Endothelial cell of umbilical vein (primary cell): ENCODE results near the gene SAMD14. TPM values are rescaled to one million over a fixed set of nuclear protein-coding genes. Genes with fewer than 3 reads are reported as not detected.

Experiments used
- BruUV-seq: library from RNA; stranded (reverse); fragments of 400-500 nt; replicated peaks from 2 replicates; lab custom pipeline; 2021; lab: Mats Ljungman, UMichigan
- CTCF ChIA-PET: fragments of 300-600, 350-600 bp; sonication (Branson Sonifier 250); formaldehyde crosslinking; loops from one replicate; lab custom pipeline; 2021; ENCODE audit warnings: antibody characterized with exemption, inconsistent platforms; lab: Charles Lee
- POLR2A ChIA-PET: fragments of 300-600, 350-600 bp; sonication (Branson Sonifier 250); formaldehyde crosslinking; loops from one replicate; lab custom pipeline; 2021; ENCODE audit warnings: antibody characterized with exemption, inconsistent platforms; lab: Charles Lee
- DNase-seq: peaks from one replicate; pipeline ENCODE4 v3.0.0-alpha.2; 2011; ENCODE audit warnings: low read depth, low spot score
- FAIRE-seq: peaks from 2 replicates; lab custom pipeline; 2011; peaks lifted over from hg19 to GRCh38; lab: Jason Lieb, UNC
- H2AFZ ChIP-seq: 2 replicates; pipeline ENCODE4 v1.6.0; 2012; ENCODE audit warnings: low read depth, low read length, control low read depth, inconsistent platforms
- H3K27ac ChIP-seq: 2 replicates; pipeline ENCODE4 v1.5.1; 2011; ENCODE audit warnings: low read depth, mild to moderate bottlenecking, control low read depth, low read length, moderate library complexity; ENCODE audit not compliant: insufficient read depth
- H3K27me3 ChIP-seq, 2 experiments: 2 replicates each; pipeline versions ENCODE4 v1.6.0 to v1.6.1; 2011; ENCODE audit warnings: low read length in 2 of 2, mixed read lengths in 1 of 2; ENCODE audit not compliant: control insufficient read depth in 2 of 2, insufficient read depth in 2 of 2
- H3K36me3 ChIP-seq, 2 experiments: 2 replicates in 1 of 2; 3 replicates in 1 of 2; pipeline ENCODE4 v1.5.1; 2011; ENCODE audit warnings: low read length in 2 of 2, mild to moderate bottlenecking in 1 of 2, moderate library complexity in 1 of 2; ENCODE audit not compliant: control insufficient read depth in 2 of 2, insufficient read depth in 2 of 2; ENCODE audit errors: extremely low read depth in 1 of 2
- H3K4me1 ChIP-seq: 3 replicates; pipeline ENCODE4 v1.5.1; 2011; ENCODE audit warnings: mild to moderate bottlenecking, low read length; ENCODE audit not compliant: control insufficient read depth, insufficient read depth; ENCODE audit errors: extremely low read depth
- H3K4me2 ChIP-seq: 2 replicates; pipeline ENCODE4 v1.6.1; 2011; ENCODE audit warnings: low read length, control low read depth, mixed read lengths; ENCODE audit not compliant: insufficient read depth
- H3K4me3 ChIP-seq, 3 experiments: fragments of 200-600 bp in 1 of 3; sonication (generic), shearing (Covaris generic) in 1 of 3; replicated peaks in 1 of 3; 2 replicates each; pipeline ENCODE4 v1.5.1; 2011 to 2016; ENCODE audit warnings: control low read depth in 3 of 3, low read length in 3 of 3, mild to moderate bottlenecking in 2 of 3, inconsistent platforms in 1 of 3, low read depth in 1 of 3, moderate library complexity in 1 of 3; ENCODE audit not compliant: insufficient read depth in 1 of 3
- H3K79me2 ChIP-seq: 2 replicates; pipeline ENCODE4 v1.6.0; 2012; ENCODE audit warnings: low read length, inconsistent platforms; ENCODE audit not compliant: control insufficient read depth, insufficient read depth
- H3K9ac ChIP-seq: replicated peaks from 2 replicates; pipeline ENCODE3; 2011; ENCODE audit warnings: low read length, control low read depth; ENCODE audit not compliant: insufficient read depth; ENCODE audit errors: extremely low read depth
- H3K9me1 ChIP-seq: replicated peaks from 3 replicates; pipeline ENCODE4 v1.6.0; 2011; ENCODE audit warnings: mild to moderate bottlenecking, low read length; ENCODE audit not compliant: control insufficient read depth, insufficient read depth; ENCODE audit errors: extremely low read depth
- H3K9me3 ChIP-seq: replicated peaks from 2 replicates; pipeline ENCODE4 v1.5.1; 2012; ENCODE audit warnings: low read length, inconsistent platforms; ENCODE audit not compliant: control insufficient read depth, insufficient read depth
- H4K20me1 ChIP-seq: replicated peaks from 2 replicates; pipeline ENCODE3; 2011; ENCODE audit warnings: mild to moderate bottlenecking, low read length; ENCODE audit not compliant: control insufficient read depth, insufficient read depth; ENCODE audit errors: extremely low read depth
- CTCF ChIP-seq, 2 donors: IDR thresholded peaks; 1 replicate in 1 of 2; 2 replicates in 1 of 2; pipeline ENCODE4 v1.5.1; 2011; ENCODE audit warnings: low read length in 2 of 2, mild to moderate bottlenecking in 2 of 2, moderate library complexity in 2 of 2, control low read depth in 1 of 2, inconsistent platforms in 1 of 2, low read depth in 1 of 2; ENCODE audit not compliant: insufficient read depth in 1 of 2; ENCODE audit errors: extremely low read depth in 1 of 2
- EZH2 ChIP-seq: IDR thresholded peaks from 2 replicates; pipeline ENCODE4 v1.6.1; 2012; ENCODE audit warnings: borderline replicate concordance, low read depth, mild to moderate bottlenecking, moderate library complexity, low read length, inconsistent platforms; ENCODE audit not compliant: severe bottlenecking
- FOS ChIP-seq: IDR thresholded peaks from 2 replicates; pipeline ENCODE4 v1.6.1; 2011; ENCODE audit warnings: mild to moderate bottlenecking, low read length, moderate library complexity, borderline replicate concordance; ENCODE audit not compliant: insufficient read depth
- GATA2 ChIP-seq: IDR thresholded peaks from 2 replicates; pipeline ENCODE4 v1.7.0; 2011; ENCODE audit warnings: low read depth, mild to moderate bottlenecking, moderate library complexity, mixed read lengths, low read length; ENCODE audit not compliant: insufficient read length, insufficient read depth
- JUN ChIP-seq: IDR thresholded peaks from 2 replicates; pipeline ENCODE4 v1.6.1; 2011; ENCODE audit warnings: borderline replicate concordance, low read depth; ENCODE audit not compliant: insufficient read length, insufficient read depth
- MAX ChIP-seq: IDR thresholded peaks from 2 replicates; pipeline ENCODE4 v1.6.1; 2011; ENCODE audit not compliant: insufficient read depth, insufficient read length
- MYC ChIP-seq: IDR thresholded peaks from one replicate; pipeline ENCODE4 v1.6.1; 2011; ENCODE audit warnings: mild to moderate bottlenecking, low read depth, low read length
- POLR2A ChIP-seq: IDR thresholded peaks from 2 replicates; pipeline ENCODE4 v1.6.1; 2012; ENCODE audit warnings: low read depth, mild to moderate bottlenecking, control low read depth, low read length
- POLR2AphosphoS5 ChIP-seq: IDR thresholded peaks from 2 replicates; pipeline ENCODE4 v1.6.1; 2012; ENCODE audit warnings: low read depth, mild to moderate bottlenecking, control low read depth, low read length, moderate library complexity; ENCODE audit not compliant: insufficient read depth
- dilution Hi-C: fragments of 300-500 bp; cut with MboI; formaldehyde crosslinking; loops from one replicate; pipeline ENCODE4 v1.15.0; 2019; ENCODE audit warnings: low sequenced_read_pairs; ENCODE audit not compliant: extremely low pct_ligation_motif_present
- intact Hi-C: fragments of 100-400 bp; cut with micrococcal nuclease; formaldehyde crosslinking; loops from one replicate; pipeline ENCODE4 v1.10.0; 2022
- polyA plus RNA-seq, 4 experiments: library from polyadenylated mRNA; depleted of rRNA in 3 of 4; stranded (reverse) in 3 of 4; unstranded in 1 of 4; fragments of >200 nt; gene quantifications; 2 replicates each; pipeline versions ENCODE4 v1.2.1 to v1.2.3, GENCODE V29; 2011 to 2012; ENCODE audit warnings: missing spikeins in 1 of 4
- total RNA-seq: library from RNA; stranded (reverse); gene quantifications from 2 replicates; pipeline ENCODE4 v1.2.3, GENCODE V29; 2021

Gene SAMD14
- total and polyA plus RNA-seq, 2 donors (not counting 3 experiments of a cell fraction or from before 2014, with no cell fraction given): 6.8 to 15.6 TPM

- no TSS peak for BruUV-seq
- Histone ChIP-seq H4K20me1 (no peaks in the 10 kb centered on the region), H3K4me2 (no peak overlapping the region), H3K79me2 (no peaks in the 10 kb centered on the region), H3K9me1 (no peaks in the 10 kb centered on the region), H3K9ac (no peak overlapping the region), H2AFZ (no peak overlapping the region), H3K4me1 (peaks cover 10% of the 10 kb centered on the region), H3K27ac (no peak overlapping the region), H3K9me3 (no peaks in the 10 kb centered on the region), H3K27me3 (no peaks in the 10 kb centered on the region), H3K36me3 (peaks cover 0 to 5% of the 10 kb centered on the region in 2 experiments), H3K4me3 (no peak overlapping the region)
- DNase-seq (no peak), FAIRE-seq (no peak)
- ChIA-PET POLR2A (no interaction called here), CTCF (interaction anchor here (1.3 to 1.5 kb wide), 3 partner anchors 10 to 64 kb away, joined by 3 to 5 read pairs (median 4); no protein-coding TSS in a partner anchor)
- TF ChIP-seq POLR2A (no peak), POLR2AphosphoS5 (no peak)
- intact Hi-C loops (no loop called here), dilution Hi-C loops (no loop called here)
Observed at GRCh38 chr17:50097455-50097854, 32.5 kb downstream of the SAMD14 start.

GRCh38 chr17:50096758-50097157 lies 33.2 kb downstream of the SAMD14 start:
- no peak for FAIRE-seq
- Histone ChIP-seq H2AFZ (no peak overlapping the region), H3K4me1 (peaks cover 10% of the 10 kb centered on the region), H3K4me2 (no peak overlapping the region), H3K9me3 (no peaks in the 10 kb centered on the region), H3K9me1 (no peaks in the 10 kb centered on the region), H3K27ac (no peak overlapping the region), H3K36me3 (peaks cover 0 to 5% of the 10 kb centered on the region in 2 experiments), H3K79me2 (no peaks in the 10 kb centered on the region), H3K4me3 (no peak overlapping the region), H4K20me1 (no peaks in the 10 kb centered on the region), H3K9ac (no peak overlapping the region), H3K27me3 (no peaks in the 10 kb centered on the region)
- BruUV-seq: no TSS peak
- ChIA-PET POLR2A (no interaction called here), CTCF (no interaction called here)
- no peak for TF ChIP-seq MAX
- TF ChIP-seq EZH2: no peak
- no peak for TF ChIP-seq JUN
- no peak for TF ChIP-seq POLR2AphosphoS5
- no peak for TF ChIP-seq CTCF (IDR thresholded peaks at IDR 0.05; ENCODE audit: extremely low read depth in 1 of 2, insufficient read depth in 1 of 2, low read depth in 1 of 2, low read length in 2 of 2)
- TF ChIP-seq GATA2: no peak
- no peak for TF ChIP-seq POLR2A
- no peak for TF ChIP-seq MYC
- no peak for TF ChIP-seq FOS
- intact Hi-C loops (no loop called here), dilution Hi-C loops (no loop called here)
- no peak for DNase-seq
